HFF-Myc (cell line): ENCODE measurements around the gene EHF.
A peak's percentile ranks its signal among the peaks of the same experiment; 100 is the strongest.

Source experiments
- DNase-seq: peaks from one replicate; pipeline ENCODE4 v3.0.0-alpha.2; 2011; ENCODE audit warnings: low read depth; ENCODE audit errors: extremely low read depth
- H3K4me3 ChIP-seq: replicated peaks from 2 replicates; pipeline ENCODE4 v1.5.1; 2011; ENCODE audit warnings: low read depth, mild to moderate bottlenecking, control low read depth, low read length
- TF ChIP-seq, protein P1 (sequence below): IDR thresholded peaks from 2 replicates; pipeline ENCODE4 v1.5.1; 2012; ENCODE audit warnings: mild to moderate bottlenecking, low read depth, low read length, control low read depth; ENCODE audit errors: missing control alignments

EHF gene

DNA sequence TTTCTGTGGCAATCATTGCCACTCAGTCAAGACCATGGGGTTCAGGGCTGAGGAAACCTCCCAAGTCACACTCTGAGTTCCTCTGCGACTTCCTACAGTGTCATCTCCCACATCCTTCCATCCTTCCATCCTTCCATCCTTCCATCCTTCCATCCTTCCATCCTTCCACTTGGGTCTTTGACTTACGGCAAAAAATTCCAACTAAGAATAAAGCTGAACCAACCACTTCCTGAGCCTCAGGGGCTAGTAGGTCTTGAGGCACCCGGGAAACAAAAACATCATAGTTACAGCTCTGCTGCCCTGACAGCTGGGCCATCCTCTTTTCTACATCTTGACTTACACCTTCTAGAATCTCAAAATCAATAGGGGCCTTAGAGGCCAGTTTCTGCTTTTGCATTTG lies 32.1 kb downstream of the EHF start:
- no peak for DNase-seq
- H3K4me3 ChIP-seq, result no peak overlapping the region

GRCh38 chr11:34653851-34654482 lies 33.1 kb downstream of the EHF start:
- H3K4me3 ChIP-seq, result no peak overlapping the region
- TF ChIP-seq, protein P1, sequence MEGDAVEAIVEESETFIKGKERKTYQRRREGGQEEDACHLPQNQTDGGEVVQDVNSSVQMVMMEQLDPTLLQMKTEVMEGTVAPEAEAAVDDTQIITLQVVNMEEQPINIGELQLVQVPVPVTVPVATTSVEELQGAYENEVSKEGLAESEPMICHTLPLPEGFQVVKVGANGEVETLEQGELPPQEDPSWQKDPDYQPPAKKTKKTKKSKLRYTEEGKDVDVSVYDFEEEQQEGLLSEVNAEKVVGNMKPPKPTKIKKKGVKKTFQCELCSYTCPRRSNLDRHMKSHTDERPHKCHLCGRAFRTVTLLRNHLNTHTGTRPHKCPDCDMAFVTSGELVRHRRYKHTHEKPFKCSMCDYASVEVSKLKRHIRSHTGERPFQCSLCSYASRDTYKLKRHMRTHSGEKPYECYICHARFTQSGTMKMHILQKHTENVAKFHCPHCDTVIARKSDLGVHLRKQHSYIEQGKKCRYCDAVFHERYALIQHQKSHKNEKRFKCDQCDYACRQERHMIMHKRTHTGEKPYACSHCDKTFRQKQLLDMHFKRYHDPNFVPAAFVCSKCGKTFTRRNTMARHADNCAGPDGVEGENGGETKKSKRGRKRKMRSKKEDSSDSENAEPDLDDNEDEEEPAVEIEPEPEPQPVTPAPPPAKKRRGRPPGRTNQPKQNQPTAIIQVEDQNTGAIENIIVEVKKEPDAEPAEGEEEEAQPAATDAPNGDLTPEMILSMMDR, result no peak
- DNase-seq, result peak; percentile 80

More for the DNA sequence above, 32.1 kb downstream of the EHF start:
- TF ChIP-seq, protein P1, result no peak

DNA sequence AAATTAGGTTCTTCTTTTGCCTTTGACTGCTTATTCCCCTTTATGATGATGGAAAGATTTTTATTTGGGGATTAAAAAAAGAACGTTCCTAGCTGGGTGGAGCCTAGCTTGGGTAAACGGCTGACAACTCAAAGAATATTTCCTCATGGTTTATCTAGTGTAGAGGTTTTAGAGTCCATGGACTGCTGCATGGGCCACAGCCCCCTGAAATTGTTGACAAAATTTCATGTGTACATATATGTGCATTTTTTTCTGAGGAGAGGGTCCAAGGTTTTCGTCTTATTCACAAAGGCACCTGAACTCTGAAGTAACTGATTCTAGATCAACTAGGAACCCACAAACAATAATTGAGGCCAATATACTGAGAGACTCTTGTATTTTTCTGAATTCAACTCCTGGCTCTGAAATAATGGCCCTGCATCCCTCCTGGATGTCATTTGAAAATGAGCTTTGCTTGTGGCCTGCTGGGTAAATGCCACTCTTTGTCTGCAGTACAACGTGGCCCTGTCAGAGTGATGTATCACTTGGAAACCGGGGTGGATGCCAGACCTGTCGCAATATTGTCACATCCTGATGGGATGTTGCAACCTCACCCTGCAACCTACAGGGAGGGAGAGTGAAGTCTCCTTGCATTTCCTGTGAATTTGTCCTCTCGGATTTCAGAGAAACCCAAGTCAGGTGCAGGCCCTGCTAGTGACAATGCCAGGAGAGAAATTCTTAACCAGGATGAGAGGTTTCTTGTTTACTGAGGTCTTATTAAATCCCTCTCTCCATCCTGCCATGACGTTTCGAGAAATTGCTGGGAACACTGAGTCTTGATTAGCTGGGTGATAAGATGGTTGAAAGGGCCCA lies 33.8 kb downstream of the EHF start:
- no peak for DNase-seq
- H3K4me3 ChIP-seq, result no peak overlapping the region
- TF ChIP-seq, protein P1, result no peak

- no peak for DNase-seq
- TF ChIP-seq, protein P1, result no peak
- no peak overlapping the region for H3K4me3 ChIP-seq
These were observed 34.6 kb downstream of the EHF start for GRCh38 chr11:34655335-34656008.

GRCh38 chr11:34656062-34656720 lies 35.3 kb downstream of the EHF start:
- DNase-seq, result no peak
- H3K4me3 ChIP-seq, result no peak overlapping the region
- TF ChIP-seq, protein P1, result no peak
